ENCODE measurements around the gene MBD5. TPM values are rescaled to one million over a fixed set of nuclear protein-coding genes. Genes with fewer than 3 reads are reported as not detected.

Gene MBD5
- total RNA-seq, 1 experiment from 2014 or later, result 5.2 TPM

GRCh38 chr2:148065936-148066335, 45.0 kb downstream of the MBD5 start:
- in situ Hi-C loops (cut with HindIII; ENCODE audit: low pct_unique_long_range_greater_than_20kb, low sequenced_read_pairs), result no loop called here
- no peak for DNase-seq (ENCODE audit: low read depth, low spot score)

- DNase-seq (ENCODE audit: low read depth, low spot score), result no peak
- in situ Hi-C loops (cut with HindIII; ENCODE audit: low pct_unique_long_range_greater_than_20kb, low sequenced_read_pairs), result no loop called here
Measured at GRCh38 chr2:148067801-148068200, 46.9 kb downstream of the MBD5 start.

- in situ Hi-C loops (cut with HindIII; ENCODE audit: low pct_unique_long_range_greater_than_20kb, low sequenced_read_pairs), result no loop called here
- DNase-seq (ENCODE audit: low read depth, low spot score), result no peak
Measured at GRCh38 chr2:148071351-148071750, 50.5 kb downstream of the MBD5 start.

- in situ Hi-C loops (cut with HindIII; ENCODE audit: low pct_unique_long_range_greater_than_20kb, low sequenced_read_pairs), result no loop called here
- peak; percentile 10 for DNase-seq (ENCODE audit: low read depth, low spot score)
Measured at GRCh38 chr2:148096012-148096411, 75.1 kb downstream of the MBD5 start.

- no peak for DNase-seq (ENCODE audit: low read depth, low spot score)
- in situ Hi-C loops (cut with HindIII; ENCODE audit: low pct_unique_long_range_greater_than_20kb, low sequenced_read_pairs), result no loop called here
Measured at GRCh38 chr2:148102641-148103040, 81.8 kb downstream of the MBD5 start.

GRCh38 chr2:148103946-148104345, 83.1 kb downstream of the MBD5 start:
- in situ Hi-C loops (cut with HindIII; ENCODE audit: low pct_unique_long_range_greater_than_20kb, low sequenced_read_pairs), result no loop called here
- no peak for DNase-seq (ENCODE audit: low read depth, low spot score)

- DNase-seq (ENCODE audit: low read depth, low spot score), result no peak
- in situ Hi-C loops (cut with HindIII; ENCODE audit: low pct_unique_long_range_greater_than_20kb, low sequenced_read_pairs), result no loop called here
Measured at GRCh38 chr2:148106331-148106730, 85.4 kb downstream of the MBD5 start.

- no peak for DNase-seq (ENCODE audit: low read depth, low spot score)
- in situ Hi-C loops (cut with HindIII; ENCODE audit: low pct_unique_long_range_greater_than_20kb, low sequenced_read_pairs), result no loop called here
Measured at GRCh38 chr2:148108385-148108784, 87.5 kb downstream of the MBD5 start.

- no peak for DNase-seq (ENCODE audit: low read depth, low spot score)
- in situ Hi-C loops (cut with HindIII; ENCODE audit: low pct_unique_long_range_greater_than_20kb, low sequenced_read_pairs), result no loop called here
Measured at GRCh38 chr2:148110184-148110583, 89.3 kb downstream of the MBD5 start.

GRCh38 chr2:148122788-148123187, 101.9 kb downstream of the MBD5 start:
- in situ Hi-C loops (cut with HindIII; ENCODE audit: low pct_unique_long_range_greater_than_20kb, low sequenced_read_pairs), result no loop called here
- DNase-seq (ENCODE audit: low read depth, low spot score), result no peak

- in situ Hi-C loops (cut with HindIII; ENCODE audit: low pct_unique_long_range_greater_than_20kb, low sequenced_read_pairs), result no loop called here
- no peak for DNase-seq (ENCODE audit: low read depth, low spot score)
Measured at GRCh38 chr2:148124271-148124670, 103.4 kb downstream of the MBD5 start.

GRCh38 chr2:148130581-148130980, 109.7 kb downstream of the MBD5 start:
- DNase-seq (ENCODE audit: low read depth, low spot score), result no peak

GRCh38 chr2:148132412-148132811, 111.5 kb downstream of the MBD5 start:
- in situ Hi-C loops (cut with HindIII; ENCODE audit: low pct_unique_long_range_greater_than_20kb, low sequenced_read_pairs), result no loop called here
- no peak for DNase-seq (ENCODE audit: low read depth, low spot score)

More at GRCh38 chr2:148130581-148130980, 109.7 kb downstream of the MBD5 start:
- in situ Hi-C loops (cut with HindIII; ENCODE audit: low pct_unique_long_range_greater_than_20kb, low sequenced_read_pairs), result no loop called here

GRCh38 chr2:148135705-148136104, 114.8 kb downstream of the MBD5 start:
- DNase-seq (ENCODE audit: low read depth, low spot score), result no peak
- in situ Hi-C loops (cut with HindIII; ENCODE audit: low pct_unique_long_range_greater_than_20kb, low sequenced_read_pairs), result no loop called here

- no peak for DNase-seq (ENCODE audit: low read depth, low spot score)
- in situ Hi-C loops (cut with HindIII; ENCODE audit: low pct_unique_long_range_greater_than_20kb, low sequenced_read_pairs), result no loop called here
Measured at GRCh38 chr2:148136441-148136840, 115.5 kb downstream of the MBD5 start.

- in situ Hi-C loops (cut with HindIII; ENCODE audit: low pct_unique_long_range_greater_than_20kb, low sequenced_read_pairs), result no loop called here
- no peak for DNase-seq (ENCODE audit: low read depth, low spot score)
Measured at GRCh38 chr2:148161909-148162435, 141.1 kb downstream of the MBD5 start.

GRCh38 chr2:148162871-148163270, 142.0 kb downstream of the MBD5 start:
- in situ Hi-C loops (cut with HindIII; ENCODE audit: low pct_unique_long_range_greater_than_20kb, low sequenced_read_pairs), result no loop called here
- no peak for DNase-seq (ENCODE audit: low read depth, low spot score)

- no peak for DNase-seq (ENCODE audit: low read depth, low spot score)
- in situ Hi-C loops (cut with HindIII; ENCODE audit: low pct_unique_long_range_greater_than_20kb, low sequenced_read_pairs), result no loop called here
Measured at GRCh38 chr2:148165975-148166374, 145.1 kb downstream of the MBD5 start.

- peak; percentile 21 for DNase-seq (ENCODE audit: low read depth, low spot score)
- in situ Hi-C loops (cut with HindIII; ENCODE audit: low pct_unique_long_range_greater_than_20kb, low sequenced_read_pairs), result no loop called here
Measured at GRCh38 chr2:148167241-148167766, 146.4 kb downstream of the MBD5 start.

- DNase-seq (ENCODE audit: low read depth, low spot score), result peak; percentile 46
- in situ Hi-C loops (cut with HindIII; ENCODE audit: low pct_unique_long_range_greater_than_20kb, low sequenced_read_pairs), result no loop called here
Measured at GRCh38 chr2:148167855-148168254, 147.0 kb downstream of the MBD5 start.
